GM19455 (cell line): ENCODE measurements around the gene NT5DC4.

ENCODE experiments used
- ATAC-seq: cut with Tn5 transposase; IDR thresholded peaks from one replicate; pipeline ENCODE4 v1.9.1; 2021; ENCODE audit not compliant: unreplicated experiment

NT5DC4 gene

DNA sequence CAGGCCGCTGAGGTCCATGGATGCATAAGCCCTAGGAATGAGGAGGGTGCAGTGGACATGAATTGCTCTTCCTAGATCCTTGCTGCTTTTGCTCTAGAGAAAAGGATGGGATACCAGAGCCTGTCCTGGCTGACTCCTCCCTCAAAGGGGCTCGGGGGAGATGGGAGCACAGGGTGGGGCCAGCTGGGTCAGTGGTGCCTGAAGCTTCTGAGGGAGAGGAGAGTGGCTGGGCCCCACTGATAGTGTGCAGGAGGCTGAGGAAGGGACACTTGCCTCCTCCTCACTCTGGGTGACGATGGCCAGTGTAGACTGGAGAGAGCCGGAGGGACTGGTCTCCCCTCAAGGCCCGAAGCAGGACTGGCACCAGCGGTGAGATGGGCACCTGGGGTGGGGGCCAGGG, at the start of gene NT5DC4:
Gene NT5DC4 (plus strand): TSS at position 236 of the 400 bp plus-strand sequence. CDS start 60 bp downstream, at position 296.
- no peak for ATAC-seq

DNA sequence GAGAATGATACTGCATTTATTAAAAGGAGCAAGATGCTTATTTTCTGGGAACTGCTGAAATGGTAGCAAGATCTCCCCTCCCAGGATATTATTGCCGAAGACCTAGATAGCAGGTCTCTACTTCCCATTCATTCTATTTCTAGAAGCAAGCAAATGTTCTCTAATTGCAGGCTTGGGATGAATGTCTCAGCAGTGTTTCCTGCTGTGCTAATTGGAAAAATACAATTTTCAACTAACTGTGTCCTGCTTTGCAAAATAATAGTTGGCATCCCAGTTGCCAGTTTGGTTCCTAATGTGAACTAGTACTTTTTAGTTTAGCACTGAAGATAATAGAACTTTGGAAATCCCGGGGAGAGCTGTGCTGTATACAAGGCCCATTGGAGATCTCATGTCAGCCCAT, 49.0 kb upstream of the NT5DC4 start:
- no peak for ATAC-seq

DNA sequence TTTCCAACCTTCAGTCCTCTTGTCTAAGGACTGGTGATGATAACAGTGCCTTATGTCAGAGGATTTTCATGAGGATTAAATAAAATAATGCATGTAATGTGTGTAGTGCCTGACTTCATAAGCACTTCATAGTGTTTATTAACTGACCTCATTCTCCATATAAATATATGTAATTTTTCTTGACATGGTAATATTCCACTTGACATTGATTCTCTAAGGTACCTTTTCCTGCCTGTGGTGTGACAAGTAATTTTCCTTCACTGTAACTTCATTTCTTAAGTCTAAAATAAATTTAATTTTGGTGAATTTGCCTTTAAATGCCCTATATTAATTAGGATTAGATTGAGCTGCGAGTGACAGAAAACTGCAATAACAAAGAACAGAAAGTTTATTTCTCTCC, 47.8 kb upstream of the NT5DC4 start:
- ATAC-seq, result no peak

DNA sequence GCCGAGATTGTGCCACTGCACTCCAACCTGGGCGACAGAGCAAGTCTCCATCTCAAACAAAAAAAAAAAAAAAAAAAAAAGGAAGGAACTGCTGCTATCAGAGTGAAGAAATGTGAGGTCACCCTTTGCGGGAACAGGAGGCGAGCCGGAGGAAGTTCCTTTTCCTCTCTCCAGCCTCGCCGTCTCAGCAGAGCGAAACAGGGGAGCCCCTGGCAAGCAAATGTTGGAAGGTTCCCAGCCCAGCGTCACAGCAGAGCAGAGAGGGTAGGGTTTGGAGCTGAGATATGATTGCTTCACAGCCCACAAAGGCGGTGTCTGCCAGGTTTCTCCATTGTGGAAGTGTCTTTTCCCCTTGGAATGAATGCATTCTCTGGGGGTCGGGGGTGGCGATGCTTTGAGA, 46.6 kb upstream of the NT5DC4 start:
- no peak for ATAC-seq

DNA sequence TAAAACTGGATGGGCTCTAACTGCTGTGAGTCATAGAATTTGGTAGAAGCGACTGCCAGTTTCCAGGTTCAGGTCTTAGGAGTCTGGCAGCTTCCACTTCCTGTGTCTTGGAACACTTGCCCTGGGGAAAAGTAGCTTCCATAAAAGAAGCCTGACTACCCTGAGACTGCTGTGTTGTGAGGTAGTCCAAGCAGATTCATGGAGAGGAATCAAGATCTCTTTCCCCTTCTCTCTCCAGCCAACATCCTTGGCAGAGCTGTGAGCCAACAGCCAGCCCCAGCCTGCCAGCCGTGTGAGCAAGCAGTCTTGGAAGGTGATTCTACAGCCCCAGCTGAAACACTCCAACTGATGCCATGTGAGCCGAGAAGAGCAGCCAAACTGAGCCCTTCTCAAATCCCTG, 41.3 kb upstream of the NT5DC4 start:
- no peak for ATAC-seq

DNA sequence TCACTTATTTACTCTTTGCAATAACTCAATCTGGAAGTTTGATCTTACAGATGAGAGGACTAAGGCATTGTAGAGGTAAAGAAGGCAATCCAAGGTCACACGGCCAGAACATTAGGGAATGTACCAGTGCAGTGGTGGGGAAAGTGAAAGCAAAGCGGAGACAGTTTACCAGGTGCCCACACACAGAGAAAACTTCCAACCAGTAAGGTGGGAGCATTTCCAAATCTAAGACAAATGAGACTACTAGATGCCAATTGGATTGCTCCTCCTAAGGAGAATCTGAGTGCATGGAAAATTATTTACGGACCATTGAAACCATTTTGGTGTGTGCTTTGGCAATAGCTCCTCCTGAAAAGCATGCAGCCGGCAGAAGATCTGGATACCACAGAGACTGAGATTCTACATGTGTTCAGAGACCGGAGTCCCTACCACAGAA, 40.1 kb upstream of the NT5DC4 start:
- ATAC-seq, result no peak

DNA sequence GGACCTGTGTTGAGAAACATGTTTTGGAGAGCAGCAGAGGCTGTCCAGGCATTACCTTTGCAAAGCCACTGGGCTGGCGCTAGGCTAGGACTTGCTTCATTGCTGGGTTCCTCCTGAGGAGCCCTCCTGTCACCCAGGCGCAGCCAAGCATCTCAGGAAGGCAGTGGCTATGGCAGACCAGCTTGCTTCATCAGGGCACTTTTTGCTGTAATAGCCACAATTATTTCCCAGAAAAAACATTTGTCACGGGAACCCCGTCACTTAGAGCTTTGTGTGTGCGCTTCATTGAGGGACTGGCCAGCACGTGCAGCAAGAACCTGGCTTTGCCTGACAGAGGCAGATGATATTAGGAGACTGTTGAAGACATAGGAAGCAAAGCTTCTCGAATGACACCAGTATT, 38.7 kb upstream of the NT5DC4 start:
- ATAC-seq, result no peak

DNA sequence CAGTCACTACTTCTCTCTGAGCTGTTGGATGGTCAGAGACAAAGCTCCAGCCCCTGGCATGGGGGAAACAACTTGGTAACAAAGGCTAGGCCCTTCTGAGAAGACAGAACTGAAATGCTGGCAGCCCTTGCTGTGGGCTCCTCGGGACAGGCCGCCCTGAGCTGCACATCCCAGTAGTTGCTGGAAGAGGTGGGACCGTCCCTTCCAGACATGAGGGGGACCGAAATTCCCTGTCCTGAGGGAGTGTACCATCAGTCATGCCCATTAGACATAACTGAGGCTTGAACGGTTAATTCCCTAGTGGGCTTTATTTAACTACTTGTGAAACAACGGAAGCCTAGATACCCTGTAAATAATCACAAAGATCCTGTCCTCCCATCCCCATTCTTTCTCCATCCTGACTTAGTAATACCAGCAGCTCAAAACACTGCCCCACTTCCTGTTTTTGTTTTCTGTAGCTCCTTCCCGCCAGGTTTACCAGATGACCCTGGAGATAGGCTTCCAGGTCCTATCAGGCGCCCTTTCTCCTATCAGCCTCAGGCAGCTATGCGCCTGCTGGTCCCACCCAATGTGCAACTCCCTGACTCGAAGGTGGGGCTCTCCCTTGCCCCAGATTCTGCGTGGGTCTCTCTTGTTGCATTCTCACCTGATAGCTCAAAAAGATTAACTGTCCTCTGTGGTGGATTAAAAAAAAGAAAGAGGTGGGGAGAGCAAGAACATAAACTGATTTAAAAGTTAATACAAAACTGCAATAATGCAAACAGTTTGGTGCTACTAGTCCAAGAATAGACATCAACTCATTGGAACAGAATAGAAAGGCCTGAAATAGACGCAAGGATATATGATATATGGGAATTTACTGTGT, 37.0 kb upstream of the NT5DC4 start:
- ATAC-seq, result no peak

DNA sequence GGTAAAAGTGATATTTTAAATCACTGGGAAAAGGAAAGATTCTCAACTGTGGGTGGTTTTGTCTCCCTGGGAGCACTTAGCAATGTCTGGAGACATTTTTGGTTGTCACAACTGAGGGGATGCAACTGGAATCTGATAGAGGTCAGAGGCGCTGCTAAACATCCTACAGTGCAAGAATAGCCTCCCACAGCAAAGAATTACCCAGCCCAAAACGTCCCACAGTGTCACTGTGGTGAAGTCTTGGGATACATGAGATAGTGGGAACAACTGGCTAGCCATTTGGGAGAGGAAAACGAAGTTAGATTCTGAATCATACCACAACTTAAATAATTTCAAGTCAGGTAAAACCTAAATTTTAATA, 36.4 kb upstream of the NT5DC4 start:
- no peak for ATAC-seq

DNA sequence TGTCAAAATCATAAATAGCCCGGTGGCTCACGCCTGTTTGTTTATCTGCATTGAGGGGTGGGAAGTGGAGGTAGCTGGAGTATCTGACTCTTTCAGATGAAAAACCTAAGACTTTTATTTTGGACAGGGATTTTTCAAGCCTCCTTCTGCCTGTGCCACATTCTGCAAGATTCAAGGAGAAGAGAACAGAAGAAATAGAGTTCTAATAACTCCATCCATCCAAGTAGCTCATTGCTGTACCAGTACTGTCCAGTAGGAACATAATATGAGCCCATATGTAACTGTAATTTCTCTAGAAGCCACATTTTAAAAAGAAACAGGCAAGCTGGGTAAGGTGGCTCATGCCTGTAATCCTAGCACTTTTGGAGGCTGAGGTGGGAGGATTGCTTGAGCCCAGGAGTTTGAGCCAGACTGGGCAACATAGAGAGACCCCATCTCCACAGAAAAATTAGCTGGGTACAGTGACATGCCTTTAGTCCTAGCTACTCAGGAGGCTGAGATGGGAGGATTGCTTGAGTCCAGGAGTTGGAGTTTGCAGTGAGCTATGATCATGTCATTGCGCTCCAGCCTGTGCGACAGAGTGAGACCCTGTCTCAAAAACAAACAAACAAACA, 35.4 kb upstream of the NT5DC4 start:
- no peak for ATAC-seq

DNA sequence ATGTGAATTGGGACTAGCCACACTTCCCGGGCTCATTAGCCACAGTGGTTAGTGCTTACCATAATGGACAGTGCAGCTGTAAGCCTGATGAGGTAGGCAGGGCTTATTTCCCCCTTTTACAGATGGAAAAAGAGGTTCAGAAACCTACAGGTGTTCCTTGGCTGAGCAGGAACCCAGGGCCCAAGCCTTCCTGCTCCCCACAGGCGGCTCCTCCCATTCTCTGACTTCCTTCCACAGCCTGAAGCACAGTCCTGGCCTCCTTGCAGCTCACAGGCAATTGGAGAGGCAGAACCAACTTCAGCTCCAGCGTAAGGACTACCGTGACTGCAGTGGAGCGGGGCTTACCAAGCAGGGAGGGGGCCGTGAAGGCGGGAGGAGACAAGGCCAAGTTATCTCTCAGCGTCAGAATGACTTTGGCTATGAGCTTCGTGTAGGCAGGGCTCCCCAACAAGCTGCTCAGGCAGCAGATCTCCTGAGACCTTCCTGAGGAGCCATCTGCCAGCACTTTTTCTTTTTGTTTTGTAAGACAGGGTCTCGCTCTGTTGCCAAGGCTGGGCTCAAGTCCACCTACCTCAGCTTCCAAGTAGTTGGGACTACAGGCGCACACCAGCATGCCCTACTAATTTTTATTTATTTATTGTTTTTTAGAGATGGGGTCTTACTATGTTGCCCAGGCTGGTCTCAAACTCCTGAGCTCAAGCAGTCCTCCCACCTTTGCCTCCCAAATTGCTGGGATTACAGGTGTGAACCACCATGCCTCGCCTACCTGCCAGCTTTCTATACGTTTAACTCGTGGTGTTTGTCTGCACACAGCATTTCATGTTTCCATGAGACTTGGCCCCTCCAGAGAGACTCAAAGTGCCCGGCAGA, 34.2 kb upstream of the NT5DC4 start:
- ATAC-seq, result no peak

DNA sequence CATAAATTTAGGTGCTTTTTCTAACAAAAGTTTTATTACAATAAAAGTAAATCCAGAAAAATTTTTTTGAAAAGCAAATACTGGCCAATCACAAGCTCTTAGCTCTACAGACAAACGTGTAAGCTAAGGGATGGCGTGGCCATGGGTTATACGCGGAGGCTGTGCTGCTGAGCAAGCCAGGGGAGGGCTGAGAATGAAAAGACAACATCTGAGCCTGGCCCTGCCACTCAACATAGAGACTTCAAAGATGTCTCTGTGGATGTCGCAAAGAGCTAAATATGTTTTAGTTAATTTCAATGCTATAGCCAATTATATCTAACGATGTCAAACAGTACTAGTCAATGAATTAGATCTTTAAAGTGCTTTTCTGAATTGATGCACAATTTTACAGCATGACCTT, 33.3 kb upstream of the NT5DC4 start:
- no peak for ATAC-seq

DNA sequence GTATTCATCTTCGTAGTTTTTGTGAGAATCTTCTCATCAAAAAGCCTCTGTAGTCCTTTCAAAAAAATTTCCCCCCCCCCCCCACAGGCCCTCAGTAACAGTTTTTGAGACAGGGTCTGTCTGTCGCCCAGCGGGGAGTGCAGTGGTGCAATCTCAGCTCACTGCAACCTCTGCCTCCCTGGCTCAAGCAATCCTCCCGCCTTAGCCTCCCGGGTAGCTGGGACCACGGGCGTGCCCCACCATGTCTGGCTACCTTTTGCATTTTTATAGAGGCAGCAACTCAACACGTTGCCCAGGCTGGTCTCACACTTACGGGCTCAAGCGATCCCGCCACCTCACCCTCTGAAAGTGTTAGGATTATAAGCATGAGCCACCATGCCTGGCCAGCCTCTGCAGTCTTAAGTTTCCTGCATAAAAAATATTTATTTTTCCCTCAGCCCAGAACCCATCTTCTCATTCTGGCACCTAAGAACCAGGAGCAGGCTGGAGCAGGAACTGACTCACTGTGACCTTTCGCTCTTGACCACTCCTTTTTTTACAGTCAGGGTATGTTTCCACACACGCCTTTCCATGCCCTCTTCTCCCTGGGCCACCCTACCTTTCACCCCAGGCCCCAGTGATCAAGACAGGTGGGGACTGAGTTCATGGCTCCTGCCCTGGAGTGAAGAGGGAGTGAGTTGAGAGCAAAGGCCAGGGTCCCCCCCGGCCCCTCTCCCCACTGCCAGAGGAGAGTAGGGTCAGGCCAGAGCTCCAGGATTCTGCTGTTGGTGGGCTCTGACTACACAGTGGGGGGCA, 32.5 kb upstream of the NT5DC4 start:
- ATAC-seq, result no peak

DNA sequence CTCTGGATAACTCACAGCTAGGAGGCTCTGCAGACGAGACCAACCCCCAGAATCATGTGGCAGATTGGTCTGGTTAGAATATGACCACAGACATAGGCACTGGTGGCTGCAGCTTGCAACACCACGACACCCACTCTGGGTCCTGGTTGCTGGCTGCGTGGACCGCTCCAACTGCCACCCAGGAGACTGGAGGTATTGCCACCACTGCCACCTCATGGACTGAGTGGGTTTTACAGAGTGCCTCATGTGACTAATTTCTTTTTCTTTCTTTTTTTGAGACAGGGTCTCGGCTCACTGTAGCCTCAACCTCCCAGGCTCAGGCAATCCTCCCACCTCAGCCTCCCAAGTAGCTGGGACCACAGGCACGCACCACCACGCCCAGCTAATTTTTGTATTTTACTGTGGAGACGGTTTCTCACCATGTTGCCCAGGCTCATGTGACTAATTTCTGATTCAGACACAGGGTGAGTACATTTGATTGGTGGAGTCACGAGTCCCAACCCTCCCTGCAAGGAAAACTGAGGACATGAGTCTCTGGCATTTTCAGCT, 29.9 kb upstream of the NT5DC4 start:
- no peak for ATAC-seq

DNA sequence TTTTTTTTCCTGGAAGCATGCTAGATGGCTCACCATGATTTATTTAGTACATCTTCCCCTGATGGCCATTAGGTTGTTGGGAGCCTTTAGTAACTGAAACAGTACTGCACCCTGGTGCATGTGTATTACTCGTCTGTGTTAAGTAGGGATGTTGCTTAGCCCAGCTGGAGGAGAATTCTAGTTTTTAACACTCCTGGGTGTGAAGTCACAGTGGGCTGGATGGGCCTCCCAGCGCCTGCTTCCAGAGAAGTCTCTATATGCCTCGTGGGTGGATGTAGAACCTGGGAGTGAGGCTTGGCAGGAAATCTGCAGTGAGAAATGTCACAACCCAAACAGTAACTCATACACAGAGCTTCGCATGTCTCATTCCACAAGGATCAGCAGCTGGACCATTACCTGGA, 28.9 kb upstream of the NT5DC4 start:
- no peak for ATAC-seq

DNA sequence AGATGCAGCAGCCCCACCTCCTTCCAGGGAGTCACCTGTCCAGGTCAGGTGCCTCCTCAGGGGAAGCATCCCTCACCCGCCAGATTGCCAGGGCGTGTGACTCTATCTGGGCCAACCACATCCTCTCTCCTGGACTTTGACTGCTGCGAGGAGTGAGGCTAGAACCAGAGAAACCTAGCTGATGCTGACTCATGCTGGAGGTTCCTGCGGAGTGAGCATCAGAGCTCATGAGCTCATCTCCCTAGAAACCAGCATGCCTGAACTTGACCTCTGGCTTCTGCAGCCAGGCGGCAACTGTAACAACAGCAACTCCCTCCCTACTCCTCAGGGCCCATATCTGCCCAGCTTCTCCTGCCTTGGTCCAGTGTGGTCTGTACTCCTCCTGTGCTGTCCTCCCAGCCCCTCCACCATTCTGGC, 28.3 kb upstream of the NT5DC4 start:
- ATAC-seq, result peak; percentile 79

DNA sequence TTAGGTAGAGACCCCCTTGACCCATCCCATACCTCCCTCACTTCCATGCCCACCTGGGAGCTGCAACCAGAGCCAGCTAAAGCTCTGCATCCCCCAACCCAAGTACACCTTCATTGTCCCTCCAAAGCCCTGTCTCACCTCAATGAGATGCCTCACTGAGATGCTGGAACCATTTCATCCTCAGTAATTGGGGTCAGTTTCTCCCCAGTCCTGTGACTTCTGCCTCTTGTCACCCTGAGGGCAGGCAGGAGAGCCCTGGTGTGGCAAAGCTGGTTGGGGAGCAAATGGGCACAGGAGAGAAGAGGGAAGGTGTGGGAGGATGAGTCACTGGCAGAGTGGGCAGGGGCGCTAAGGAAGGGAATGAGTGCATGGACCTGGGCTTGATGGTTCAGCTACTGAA, 27.9 kb upstream of the NT5DC4 start:
- ATAC-seq, result peak; percentile 13

DNA sequence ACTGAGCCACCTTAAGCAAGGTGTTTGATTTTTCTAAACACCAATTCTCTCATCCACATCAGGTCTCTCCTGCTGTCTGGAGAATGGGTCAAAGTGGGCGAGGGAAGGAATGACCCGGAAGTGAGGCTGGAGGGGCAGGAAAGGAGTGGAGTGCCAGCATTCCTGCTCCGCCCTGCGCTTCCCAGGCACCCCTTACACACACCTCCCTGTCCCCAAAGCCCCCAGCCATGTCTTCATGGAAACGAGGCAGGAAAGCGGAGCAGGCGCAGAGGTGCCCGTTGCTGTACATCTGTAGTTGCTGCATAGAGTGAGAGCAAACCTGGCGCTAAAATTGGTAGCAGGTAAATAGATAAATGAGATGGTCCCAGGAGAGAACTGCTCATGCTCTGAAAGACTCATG, 27.2 kb upstream of the NT5DC4 start:
- no peak for ATAC-seq

DNA sequence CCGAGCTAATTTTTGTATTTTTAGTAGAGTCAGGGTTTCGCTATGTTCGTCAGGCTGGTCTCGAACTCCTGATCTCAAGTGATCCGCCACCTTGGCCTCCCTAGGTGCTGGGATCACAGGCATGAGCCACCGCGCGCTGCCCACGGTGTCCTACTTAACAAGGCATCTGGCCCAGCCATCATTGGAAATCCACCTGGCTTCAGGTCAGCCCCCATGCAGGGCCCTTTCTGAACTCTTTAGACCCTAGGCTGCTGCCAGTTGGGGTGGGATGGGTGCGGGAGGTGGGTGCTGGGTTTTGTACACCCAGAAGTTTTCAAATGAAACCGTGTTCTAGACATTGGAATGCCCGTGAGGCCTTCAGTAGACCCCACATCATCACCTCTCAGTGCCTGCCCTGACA, 26.6 kb upstream of the NT5DC4 start:
- ATAC-seq, result no peak

DNA sequence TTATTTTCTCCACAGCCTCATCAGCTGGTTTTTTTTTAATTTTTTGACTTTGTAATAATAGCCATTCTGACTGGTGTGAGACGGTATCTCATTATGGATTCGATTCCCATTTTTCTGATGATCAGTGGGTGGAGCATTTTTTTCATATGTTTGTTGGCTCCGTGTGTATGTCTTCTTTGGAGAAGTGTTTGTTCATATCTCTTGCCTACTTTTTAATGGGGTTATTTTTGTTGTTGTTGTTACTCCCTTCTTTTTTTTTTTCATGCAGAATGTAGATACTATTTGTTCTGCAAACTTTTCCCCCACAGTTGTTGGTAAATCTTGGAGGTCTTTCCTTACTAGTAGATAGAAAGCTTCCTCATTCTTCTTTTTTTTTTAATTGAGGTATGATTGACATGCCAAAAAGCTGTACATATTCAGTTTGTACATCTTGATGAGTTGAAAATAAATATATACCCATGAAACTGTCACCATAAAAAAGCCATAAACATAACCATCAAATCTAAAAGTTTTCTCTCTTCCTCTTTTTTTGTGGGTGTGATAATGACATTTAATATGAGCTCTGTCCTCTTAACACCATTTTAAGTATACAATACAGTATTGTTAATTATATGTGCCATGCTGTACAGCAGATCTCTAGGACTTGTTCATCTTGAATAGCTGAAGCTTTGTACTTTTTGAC, 21.8 kb upstream of the NT5DC4 start:
- no peak for ATAC-seq
